HL-60 (cell line): Measurements from ENCODE around the gene IFNGR1.

Experiments
- CTCF ChIP-seq: IDR thresholded peaks from one replicate; pipeline ENCODE4 v1.5.1; 2011; ENCODE audit warnings: low read length, control low read depth, inconsistent platforms; ENCODE audit not compliant: insufficient read depth
- GABPA ChIP-seq: IDR thresholded peaks from 2 replicates; pipeline ENCODE4 v1.6.1; 2012; ENCODE audit warnings: low read depth
- POLR2AphosphoS5 ChIP-seq: IDR thresholded peaks from 2 replicates; pipeline ENCODE4 v1.6.1; 2012; ENCODE audit warnings: low read depth
- TF ChIP-seq, protein P1 (sequence below): IDR thresholded peaks from 2 replicates; pipeline ENCODE4 v1.6.1; 2012; ENCODE audit warnings: low read depth; ENCODE audit not compliant: insufficient replicate concordance

- no peak for TF ChIP-seq CTCF
- TF ChIP-seq, protein P1, sequence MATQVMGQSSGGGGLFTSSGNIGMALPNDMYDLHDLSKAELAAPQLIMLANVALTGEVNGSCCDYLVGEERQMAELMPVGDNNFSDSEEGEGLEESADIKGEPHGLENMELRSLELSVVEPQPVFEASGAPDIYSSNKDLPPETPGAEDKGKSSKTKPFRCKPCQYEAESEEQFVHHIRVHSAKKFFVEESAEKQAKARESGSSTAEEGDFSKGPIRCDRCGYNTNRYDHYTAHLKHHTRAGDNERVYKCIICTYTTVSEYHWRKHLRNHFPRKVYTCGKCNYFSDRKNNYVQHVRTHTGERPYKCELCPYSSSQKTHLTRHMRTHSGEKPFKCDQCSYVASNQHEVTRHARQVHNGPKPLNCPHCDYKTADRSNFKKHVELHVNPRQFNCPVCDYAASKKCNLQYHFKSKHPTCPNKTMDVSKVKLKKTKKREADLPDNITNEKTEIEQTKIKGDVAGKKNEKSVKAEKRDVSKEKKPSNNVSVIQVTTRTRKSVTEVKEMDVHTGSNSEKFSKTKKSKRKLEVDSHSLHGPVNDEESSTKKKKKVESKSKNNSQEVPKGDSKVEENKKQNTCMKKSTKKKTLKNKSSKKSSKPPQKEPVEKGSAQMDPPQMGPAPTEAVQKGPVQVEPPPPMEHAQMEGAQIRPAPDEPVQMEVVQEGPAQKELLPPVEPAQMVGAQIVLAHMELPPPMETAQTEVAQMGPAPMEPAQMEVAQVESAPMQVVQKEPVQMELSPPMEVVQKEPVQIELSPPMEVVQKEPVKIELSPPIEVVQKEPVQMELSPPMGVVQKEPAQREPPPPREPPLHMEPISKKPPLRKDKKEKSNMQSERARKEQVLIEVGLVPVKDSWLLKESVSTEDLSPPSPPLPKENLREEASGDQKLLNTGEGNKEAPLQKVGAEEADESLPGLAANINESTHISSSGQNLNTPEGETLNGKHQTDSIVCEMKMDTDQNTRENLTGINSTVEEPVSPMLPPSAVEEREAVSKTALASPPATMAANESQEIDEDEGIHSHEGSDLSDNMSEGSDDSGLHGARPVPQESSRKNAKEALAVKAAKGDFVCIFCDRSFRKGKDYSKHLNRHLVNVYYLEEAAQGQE: no peak
- no peak for TF ChIP-seq POLR2AphosphoS5
- no peak for TF ChIP-seq GABPA
Measured at GRCh38 chr6:137213813-137214212, 5.4 kb downstream of the IFNGR1 start.
